Activated CD8-positive, alpha-beta memory T cell treated with anti-CD3 and anti-CD28 coated beads, Interleukin-2, amount 50 U/mL, for 48 hours (primary cell): Measurements from ENCODE around the gene SCO2.

Source experiments
- DNase-seq: peaks from one replicate; pipeline ENCODE4 v3.0.0-alpha.2; 2020

Gene SCO2

GRCh38 chr22:50518606-50519005 lies 6.8 kb downstream of the SCO2 start:
- no peak for DNase-seq

GRCh38 chr22:50517495-50518260 lies 7.7 kb downstream of the SCO2 start:
- no peak for DNase-seq

- no peak for DNase-seq
Measured at GRCh38 chr22:50516891-50517290, 8.5 kb downstream of the SCO2 start.

- no peak for DNase-seq
Measured at GRCh38 chr22:50516068-50516467, 9.3 kb downstream of the SCO2 start.

- no peak for DNase-seq
Measured at GRCh38 chr22:50513175-50513574, 12.2 kb downstream of the SCO2 start.

DNA sequence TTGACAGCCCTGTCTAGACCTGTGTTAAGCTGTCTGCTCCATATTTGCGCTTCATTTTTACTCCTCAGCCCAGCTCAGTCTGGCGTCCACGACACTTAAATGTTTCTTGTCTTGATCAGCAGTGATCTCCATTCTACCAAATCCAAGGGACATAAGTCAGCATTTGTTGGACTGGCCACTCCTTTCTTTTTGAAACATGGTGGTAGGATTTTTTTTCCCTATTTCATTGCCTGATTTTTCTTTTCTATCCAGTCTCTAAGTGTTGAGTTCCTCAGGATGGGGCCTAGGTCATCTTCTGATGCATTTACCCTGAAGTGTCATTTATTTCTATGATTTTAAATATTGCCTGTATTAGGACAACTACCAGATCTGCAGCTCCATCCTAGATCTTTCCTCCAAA lies 16.5 kb downstream of the SCO2 start:
- DNase-seq = no peak

GRCh38 chr22:50507991-50508884 lies 17.2 kb downstream of the SCO2 start, which contains the start of gene NCAPH2:
Gene NCAPH2 (plus strand): TSS chr22:50508224. CDS start chr22:50508338, 114 bp downstream.
- DNase-seq = peak; percentile 100

DNA sequence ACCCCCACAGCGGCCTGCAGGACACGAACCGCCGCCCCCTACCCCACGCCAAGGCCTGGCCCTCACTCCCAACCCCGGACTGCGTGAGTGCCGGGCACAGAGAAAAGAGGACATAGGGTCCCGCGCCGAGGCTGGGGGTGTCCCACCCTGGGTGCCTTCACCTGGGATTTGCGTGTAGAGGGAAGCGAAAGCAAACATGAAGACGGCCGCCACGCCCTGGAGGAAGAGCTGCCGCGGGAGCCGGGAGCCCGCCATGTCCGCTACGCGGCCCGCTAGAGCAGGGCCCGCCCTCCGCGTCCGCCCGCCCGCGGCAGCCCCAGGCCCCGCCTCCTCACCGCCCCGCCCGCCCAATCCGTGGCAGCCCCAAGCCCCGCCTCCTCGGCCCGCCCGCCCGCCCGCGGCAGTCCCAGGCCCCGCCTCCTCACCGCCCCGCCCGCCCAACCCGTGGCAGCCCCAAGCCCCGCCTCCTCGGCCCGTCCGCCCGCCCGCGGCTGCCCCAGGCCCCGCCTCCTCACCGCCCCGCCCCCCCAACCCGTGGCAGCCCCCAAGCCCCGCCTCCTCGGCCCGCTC lies 17.9 kb downstream of the SCO2 start, which contains the start of gene LMF2:
Gene LMF2 (minus strand): TSS at position 282 of the 570 bp plus-strand sequence. CDS start 27 bp downstream, at position 255.
- DNase-seq = peak; percentile 96

DNA sequence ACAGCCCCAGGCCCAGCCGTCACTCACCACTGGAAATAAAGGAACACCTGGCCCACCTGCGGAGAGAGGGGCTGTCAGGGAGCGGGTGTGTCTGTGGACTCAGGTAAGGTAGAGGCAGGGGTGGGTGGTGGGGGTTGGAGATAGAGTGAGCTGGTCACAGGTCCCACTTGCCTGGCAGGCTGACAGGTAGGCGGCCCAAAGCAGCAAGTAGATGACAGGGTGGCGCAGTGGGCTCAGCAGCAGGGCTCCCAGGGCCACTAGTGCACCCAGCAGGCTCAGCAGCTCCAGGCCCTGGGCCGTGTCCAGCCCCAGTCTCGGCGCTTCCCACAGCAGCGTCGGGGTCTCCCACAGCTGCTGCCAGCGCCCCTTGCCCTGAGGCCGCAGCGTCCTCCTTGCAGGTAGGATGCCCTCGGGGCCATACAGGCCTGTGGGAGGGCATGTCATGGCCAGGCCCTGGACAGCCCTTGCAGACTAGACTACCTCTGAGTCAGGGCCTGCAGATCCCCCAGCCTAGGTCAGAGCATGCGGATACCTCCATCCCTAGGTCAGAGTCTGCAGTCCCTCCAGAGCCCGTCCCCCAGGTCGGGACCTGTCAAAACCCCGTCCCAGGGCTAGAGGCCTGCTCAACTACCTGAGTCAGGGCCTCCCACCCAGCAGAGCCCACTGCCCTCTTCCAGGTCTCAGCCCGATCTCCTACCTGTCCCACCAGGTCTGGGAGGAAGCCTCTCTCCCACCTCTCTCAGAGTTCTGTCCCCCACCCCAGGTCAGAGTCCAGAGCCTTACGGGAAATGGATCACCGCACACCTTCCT lies 18.6 kb downstream of the SCO2 start:
- DNase-seq = no peak

GRCh38 chr22:50505776-50506610 lies 19.4 kb downstream of the SCO2 start:
- DNase-seq = no peak

- DNase-seq = no peak
Measured at GRCh38 chr22:50505276-50505775, 20.1 kb downstream of the SCO2 start.

DNA sequence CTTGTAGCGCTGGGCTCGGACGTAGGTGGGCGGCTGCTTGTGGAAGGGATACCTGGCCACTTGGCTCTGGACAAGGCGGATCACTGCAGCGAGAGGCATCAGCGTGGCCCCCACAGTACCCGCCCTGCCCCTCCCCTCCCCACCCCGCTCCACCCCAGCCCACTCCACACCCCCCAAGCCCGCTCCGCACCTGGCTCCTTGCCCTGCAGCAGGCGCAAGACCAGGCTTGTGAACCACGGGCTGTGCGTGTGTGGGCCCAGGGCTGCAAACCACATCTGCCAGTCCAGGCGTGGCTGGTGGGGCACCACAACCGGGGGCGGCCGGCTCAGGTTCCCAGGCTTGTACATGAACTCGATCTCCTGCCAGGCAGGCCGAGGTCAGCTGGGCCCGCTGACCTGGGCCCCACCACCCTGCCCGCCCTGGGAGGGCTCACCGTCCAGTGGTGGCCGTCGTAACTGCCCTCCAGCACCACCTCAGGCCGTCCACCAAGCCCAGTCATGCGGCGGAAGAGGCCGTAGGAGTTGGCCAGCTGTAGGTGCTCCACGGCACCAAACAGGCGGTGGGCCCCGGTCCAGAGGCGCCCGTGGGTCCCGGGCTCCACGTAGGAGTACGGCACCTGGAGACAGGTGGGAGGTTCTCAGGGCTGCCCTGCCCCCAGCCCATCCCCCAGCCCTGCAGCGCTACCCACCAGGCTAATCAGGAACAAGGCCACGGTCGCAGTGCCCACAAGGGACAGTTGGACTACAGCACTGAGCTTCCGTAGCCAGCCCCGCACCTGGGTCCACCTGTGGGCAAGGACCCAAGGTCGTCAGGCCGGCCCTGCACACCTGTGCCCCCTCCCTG lies 20.8 kb downstream of the SCO2 start:
- no peak for DNase-seq

DNA sequence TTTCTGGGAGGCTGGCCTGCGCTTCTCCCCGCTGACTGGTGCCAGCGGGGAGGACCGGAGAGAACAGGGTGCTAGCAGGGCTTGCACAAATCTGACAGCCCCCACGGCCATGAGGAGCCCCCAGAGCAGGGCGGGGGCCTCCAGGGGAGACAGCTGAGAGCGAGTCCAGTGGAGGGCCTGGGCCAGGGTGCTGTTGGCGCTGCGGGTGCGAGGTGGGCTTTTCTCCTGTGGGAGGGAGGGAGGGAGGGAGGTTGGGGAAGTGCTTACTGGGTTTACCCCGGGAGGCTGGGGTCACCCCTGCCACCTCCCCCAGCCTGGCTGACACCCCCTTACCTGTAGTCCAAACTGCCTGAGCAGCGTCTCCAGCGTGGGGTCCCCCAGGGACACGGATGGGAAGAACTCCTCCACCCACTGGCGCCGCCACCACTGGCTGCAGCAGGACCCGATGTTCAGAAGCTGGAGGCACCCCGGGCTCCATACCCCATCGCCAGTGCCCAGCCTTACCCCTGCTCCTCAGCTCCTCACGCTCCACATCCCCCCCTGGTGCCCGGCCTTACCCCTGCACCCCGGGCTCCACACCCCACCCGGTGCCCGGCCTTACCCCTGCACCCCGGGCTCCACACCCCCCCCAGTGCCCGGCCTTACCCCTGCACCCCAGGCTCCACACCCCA lies 21.8 kb downstream of the SCO2 start:
- DNase-seq = no peak

DNA sequence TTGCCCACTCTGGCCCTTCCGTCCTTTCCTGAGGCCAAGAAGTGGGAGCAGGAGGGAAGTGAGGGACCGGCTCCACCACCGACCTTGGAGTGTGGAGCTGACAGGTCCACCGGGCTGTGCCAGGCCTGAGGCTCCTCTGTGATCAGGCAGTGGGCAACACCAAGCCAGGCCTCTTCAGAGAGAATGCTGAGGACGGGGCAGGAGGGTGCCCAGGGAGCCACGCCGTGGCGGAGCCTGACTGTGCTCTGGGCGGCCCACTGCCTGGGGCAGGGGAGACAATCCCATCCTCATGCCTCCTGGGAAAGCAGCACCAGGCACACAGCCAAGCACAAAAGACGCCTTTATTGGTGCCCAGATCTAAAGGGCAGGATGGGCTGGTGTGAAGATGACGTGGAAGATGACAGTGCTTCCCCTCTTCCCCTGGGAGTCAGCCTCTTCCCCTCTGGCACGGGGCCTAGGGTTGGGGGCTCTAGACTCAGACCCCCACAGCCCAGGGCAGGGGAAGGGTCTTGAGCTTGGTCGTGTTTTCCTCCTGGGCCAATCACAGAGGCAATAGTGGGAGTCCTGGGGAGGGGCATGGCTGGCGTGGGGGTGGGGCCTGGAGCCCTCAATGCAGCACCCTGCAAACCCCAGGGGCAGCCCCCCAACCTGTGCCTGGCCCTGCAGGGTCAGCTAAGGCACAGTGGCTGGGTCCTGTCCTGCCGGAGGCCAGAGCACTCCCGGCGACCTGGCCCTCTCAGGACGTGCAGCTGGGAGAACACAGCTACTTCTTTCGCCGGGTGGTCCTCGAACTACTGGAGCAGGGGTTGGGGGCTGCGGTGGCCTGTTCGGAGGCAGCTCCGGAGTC lies 22.5 kb downstream of the SCO2 start:
- DNase-seq = no peak

DNA sequence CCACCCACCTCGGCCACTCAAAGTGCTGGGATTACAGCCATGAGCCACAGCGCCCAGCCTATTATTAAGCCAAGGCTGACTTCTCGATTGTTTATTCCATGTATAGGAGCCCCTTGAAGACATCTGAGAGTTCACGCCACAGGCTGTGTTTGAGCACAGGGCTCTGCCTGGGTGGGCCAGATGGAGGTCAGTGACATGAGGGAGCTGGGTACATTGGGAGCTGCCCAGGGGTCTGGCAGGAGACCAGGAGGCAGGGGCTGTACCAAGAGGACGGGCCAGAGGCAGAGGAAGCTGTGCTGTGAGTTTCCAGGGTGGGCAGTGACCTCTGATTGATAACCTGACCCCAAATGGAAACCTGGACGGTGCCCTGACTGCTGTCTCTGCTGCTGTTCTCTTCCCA lies 23.3 kb downstream of the SCO2 start:
- no peak for DNase-seq

DNA sequence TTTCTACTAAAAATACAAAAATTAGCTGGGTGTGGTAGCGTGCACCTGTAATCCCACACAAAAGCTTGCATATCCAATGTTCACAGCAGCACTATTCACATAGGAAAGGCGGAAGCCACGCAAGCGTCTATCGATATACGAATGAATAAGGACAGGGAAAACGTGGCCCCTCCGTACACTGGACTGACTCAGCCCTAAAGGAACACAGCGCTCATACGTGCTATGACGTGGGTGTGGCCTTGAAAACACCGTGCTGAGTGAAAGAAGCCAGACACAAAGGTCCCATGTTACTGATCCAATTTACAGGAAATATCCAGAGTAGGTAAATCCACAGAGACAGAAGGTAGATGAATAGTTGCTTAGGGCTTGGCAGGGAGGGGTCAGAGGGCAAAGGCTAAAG lies 24.9 kb downstream of the SCO2 start:
- DNase-seq = no peak

- DNase-seq = peak; percentile 80
Measured at GRCh38 chr22:50498322-50498890, 27.0 kb downstream of the SCO2 start.

GRCh38 chr22:50497093-50497492 lies 28.3 kb downstream of the SCO2 start:
- no peak for DNase-seq
